Activated CD4-positive, alpha-beta T cell treated with anti-CD3 and anti-CD28 coated beads, Interleukin-2, amount 50 U/mL, for 24 hours (primary cell): ENCODE measurements around the gene DCUN1D5.

Experiments
- DNase-seq, 2 donors: peaks; one replicate each; pipeline ENCODE4 v3.0.0-alpha.2; 2020; ENCODE audit warnings: low read depth in 1 of 2, low spot score in 1 of 2

The DCUN1D5 gene

GRCh38 chr11:103091801-103092524 is at the start of gene DCUN1D5:
Gene DCUN1D5 (minus strand): TSS chr11:103092160. CDS start chr11:103091872, 288 bp downstream.
- peak; percentile 94 for DNase-seq

GRCh38 chr11:103125462-103125861 is 33.5 kb upstream of the DCUN1D5 start:
- DNase-seq = no peak

- no peak for DNase-seq
These were observed 22.9 kb upstream of the DCUN1D5 start for GRCh38 chr11:103114836-103115235.

- no peak for DNase-seq
These were observed 20.4 kb upstream of the DCUN1D5 start for GRCh38 chr11:103112364-103112763.

GRCh38 chr11:103111400-103111799 is 19.4 kb upstream of the DCUN1D5 start:
- DNase-seq = no peak

- DNase-seq = no peak
These were observed 18.4 kb upstream of the DCUN1D5 start for GRCh38 chr11:103110391-103110790.

- DNase-seq = no peak
These were observed 17.9 kb upstream of the DCUN1D5 start for GRCh38 chr11:103109818-103110388.

GRCh38 chr11:103108933-103109817 is 17.2 kb upstream of the DCUN1D5 start, which contains the start of gene DYNC2H1:
Gene DYNC2H1 (plus strand): TSS chr11:103109426. CDS start chr11:103109575, 149 bp downstream.
- peak; percentile 66 to 77 for DNase-seq

- no peak for DNase-seq
These were observed 5.3 kb upstream of the DCUN1D5 start for GRCh38 chr11:103097279-103097678.

- DNase-seq = peak; percentile 37 to 45
These were observed 728 bp downstream of the DCUN1D5 start for GRCh38 chr11:103091064-103091800.

- no peak for DNase-seq
These were observed 5.5 kb downstream of the DCUN1D5 start for GRCh38 chr11:103086461-103086860.

- DNase-seq = no peak
These were observed 6.1 kb downstream of the DCUN1D5 start for GRCh38 chr11:103085758-103086365.

GRCh38 chr11:103079833-103080232 is 12.1 kb downstream of the DCUN1D5 start:
- no peak for DNase-seq

- no peak for DNase-seq
These were observed 13.2 kb downstream of the DCUN1D5 start for GRCh38 chr11:103078710-103079109.

GRCh38 chr11:103077554-103077953 is 14.4 kb downstream of the DCUN1D5 start:
- no peak for DNase-seq

GRCh38 chr11:103076361-103076760 is 15.6 kb downstream of the DCUN1D5 start:
- DNase-seq = no peak

- no peak for DNase-seq
These were observed 21.0 kb downstream of the DCUN1D5 start for GRCh38 chr11:103071008-103071407.

GRCh38 chr11:103070142-103070541 is 21.8 kb downstream of the DCUN1D5 start:
- DNase-seq = no peak

- no peak for DNase-seq
These were observed 22.6 kb downstream of the DCUN1D5 start for GRCh38 chr11:103069367-103069766.

- DNase-seq = no peak
These were observed 24.8 kb downstream of the DCUN1D5 start for GRCh38 chr11:103067118-103067517.

- no peak for DNase-seq
These were observed 30.3 kb downstream of the DCUN1D5 start for GRCh38 chr11:103061656-103062055.
